Measurements from ENCODE around the gene CENPP. TPM values are rescaled to one million over a fixed set of nuclear protein-coding genes. Genes with fewer than 3 reads are reported as not detected.

Gene CENPP
- total RNA-seq, 4 donors from 2014 or later, result 0.37 to 7.1 (median 3.2) TPM

DNA sequence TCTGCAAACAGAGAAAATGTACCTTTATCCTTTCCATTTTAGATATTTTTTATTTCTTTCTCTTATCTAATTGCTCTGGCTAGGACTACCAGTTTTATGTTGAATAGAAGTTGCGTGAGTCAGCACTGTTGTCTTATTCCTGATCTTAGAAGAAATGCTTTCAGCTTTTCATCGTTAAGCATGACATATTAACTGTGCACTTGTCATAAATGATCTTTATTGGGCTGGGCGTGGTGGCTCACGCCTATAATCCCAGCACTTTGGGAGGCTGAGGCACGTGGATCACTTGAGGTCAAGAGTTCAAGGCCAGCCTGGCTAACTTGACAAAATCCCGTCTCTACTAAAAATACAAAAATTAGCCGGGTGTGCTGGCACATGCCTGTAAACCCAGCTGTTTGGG, 218.2 kb downstream of the CENPP start:
- Histone ChIP-seq H3K36me3 (no peaks in the 10 kb centered on the region), H3K4me3 (no peak overlapping the region), H3K4me1 (no peaks in the 10 kb centered on the region), H3K9me3 (no peaks in the 10 kb centered on the region), H3K27ac (no peak overlapping the region), H3K27me3 (no peaks in the 10 kb centered on the region)
- in situ Hi-C loops (cut with MboI; ENCODE audit: low pct_ligation_motif_present in 1 of 4, low pct_unique_long_range_greater_than_20kb in 1 of 4, low sequenced_read_pairs in 3 of 4), result no loop called here
- WGBS, 2 donors (ENCODE audit: low coverage in 1 of 2), result 41 to 48% methylated on average over 4 to 7 of the region's 7 CpGs
- TF ChIP-seq POLR2A (IDR thresholded peaks at IDR 0.05) (no peak), EP300 (IDR thresholded peaks at IDR 0.05; ENCODE audit: low read depth) (no peak), POLR2AphosphoS5 (IDR thresholded peaks at IDR 0.05) (no peak)
- TF ChIP-seq, protein P1, sequence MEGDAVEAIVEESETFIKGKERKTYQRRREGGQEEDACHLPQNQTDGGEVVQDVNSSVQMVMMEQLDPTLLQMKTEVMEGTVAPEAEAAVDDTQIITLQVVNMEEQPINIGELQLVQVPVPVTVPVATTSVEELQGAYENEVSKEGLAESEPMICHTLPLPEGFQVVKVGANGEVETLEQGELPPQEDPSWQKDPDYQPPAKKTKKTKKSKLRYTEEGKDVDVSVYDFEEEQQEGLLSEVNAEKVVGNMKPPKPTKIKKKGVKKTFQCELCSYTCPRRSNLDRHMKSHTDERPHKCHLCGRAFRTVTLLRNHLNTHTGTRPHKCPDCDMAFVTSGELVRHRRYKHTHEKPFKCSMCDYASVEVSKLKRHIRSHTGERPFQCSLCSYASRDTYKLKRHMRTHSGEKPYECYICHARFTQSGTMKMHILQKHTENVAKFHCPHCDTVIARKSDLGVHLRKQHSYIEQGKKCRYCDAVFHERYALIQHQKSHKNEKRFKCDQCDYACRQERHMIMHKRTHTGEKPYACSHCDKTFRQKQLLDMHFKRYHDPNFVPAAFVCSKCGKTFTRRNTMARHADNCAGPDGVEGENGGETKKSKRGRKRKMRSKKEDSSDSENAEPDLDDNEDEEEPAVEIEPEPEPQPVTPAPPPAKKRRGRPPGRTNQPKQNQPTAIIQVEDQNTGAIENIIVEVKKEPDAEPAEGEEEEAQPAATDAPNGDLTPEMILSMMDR (IDR thresholded peaks at IDR 0.05), result no peak
- no peak for DNase-seq
- intact Hi-C loops (cut with DNase I; ENCODE audit: low total_unique reads), result no loop called here

DNA sequence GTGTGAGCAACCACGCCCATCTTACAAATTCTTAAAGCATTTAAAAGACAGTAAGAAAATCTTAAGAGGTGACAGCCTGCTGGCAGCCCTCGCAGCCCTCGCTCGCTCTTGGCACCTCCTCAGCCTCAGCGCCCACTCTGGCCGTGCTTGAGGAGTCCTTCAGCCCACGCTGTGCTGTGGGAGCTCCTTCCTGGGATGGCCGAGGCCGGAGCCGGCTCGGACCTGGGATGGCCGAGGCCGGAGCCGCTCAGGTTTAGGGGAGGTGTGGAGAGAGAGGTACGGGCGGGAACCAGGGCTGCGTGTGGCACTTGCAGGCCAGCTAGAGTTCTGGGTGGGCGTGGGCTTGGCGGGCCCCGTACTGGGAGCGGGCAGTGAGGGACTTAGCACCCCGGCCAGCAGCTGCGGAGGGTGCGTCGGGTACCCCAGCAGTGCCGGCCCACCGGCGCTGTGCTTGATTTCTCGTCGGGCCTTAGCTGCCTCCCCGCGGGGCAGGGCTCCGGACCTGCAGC, 219.3 kb downstream of the CENPP start:
- Histone ChIP-seq H3K27ac (no peak overlapping the region), H3K9me3 (no peaks in the 10 kb centered on the region), H3K4me3 (no peak overlapping the region), H3K27me3 (no peaks in the 10 kb centered on the region), H3K36me3 (no peaks in the 10 kb centered on the region), H3K4me1 (no peaks in the 10 kb centered on the region)
- no peak for TF ChIP-seq POLR2A (IDR thresholded peaks at IDR 0.05)
- no peak for TF ChIP-seq POLR2AphosphoS5 (IDR thresholded peaks at IDR 0.05)
- TF ChIP-seq, protein P1 (IDR thresholded peaks at IDR 0.05), result no peak
- TF ChIP-seq EP300 (IDR thresholded peaks at IDR 0.05; ENCODE audit: low read depth), result no peak
- WGBS, 2 donors (ENCODE audit: low coverage in 1 of 2), result 96% methylated on average over 31 of the region's 33 CpGs; no CpG with 5 or more reads in 1 of the 2 donors
- in situ Hi-C loops (cut with MboI; ENCODE audit: low pct_ligation_motif_present in 1 of 4, low pct_unique_long_range_greater_than_20kb in 1 of 4, low sequenced_read_pairs in 3 of 4) (no loop called here), intact Hi-C loops (cut with DNase I; ENCODE audit: low total_unique reads) (no loop called here)
- no peak for DNase-seq

DNA sequence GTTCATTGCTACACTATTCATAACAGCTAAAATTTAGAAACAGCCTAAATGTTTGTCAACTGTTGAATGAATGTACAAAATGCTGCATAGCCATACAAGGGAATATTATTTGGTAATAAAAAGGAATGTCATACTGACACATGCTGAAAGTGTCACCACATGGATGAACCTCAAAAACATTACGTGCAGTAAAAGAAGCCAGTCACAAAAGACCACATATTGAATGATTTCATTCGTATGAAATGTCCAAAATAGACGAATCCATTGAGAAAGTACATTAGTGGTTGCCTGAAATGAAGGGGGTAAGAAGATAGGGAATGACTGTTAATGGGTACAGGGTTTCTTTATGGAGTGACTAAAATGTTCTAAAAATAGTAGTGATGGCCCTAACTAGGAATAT, 221.6 kb downstream of the CENPP start:
- WGBS, 2 donors (ENCODE audit: low coverage in 1 of 2), result 80 to 81% methylated on average over 3 of the region's 3 CpGs

DNA sequence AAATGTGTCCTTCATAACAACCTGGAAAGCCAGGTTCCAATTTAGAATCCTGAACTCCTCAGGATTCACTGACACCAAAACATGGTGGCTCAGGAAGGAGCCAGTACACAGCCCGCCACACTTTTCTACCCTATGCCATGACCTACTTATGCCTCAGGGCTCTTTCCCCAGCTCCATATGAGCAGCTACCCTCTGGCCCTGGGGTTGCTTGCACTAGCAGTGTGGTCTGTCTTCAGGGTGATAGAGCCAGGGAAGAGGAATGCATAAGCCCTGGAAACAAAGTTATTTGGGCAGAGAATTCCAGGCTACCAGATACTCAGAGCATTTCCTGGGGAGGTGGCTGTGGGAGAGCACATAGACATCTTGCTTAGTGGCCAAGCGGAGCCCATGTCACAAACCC, 225.0 kb downstream of the CENPP start:
- in situ Hi-C loops (cut with MboI; ENCODE audit: low pct_ligation_motif_present in 1 of 4, low pct_unique_long_range_greater_than_20kb in 1 of 4, low sequenced_read_pairs in 3 of 4) (no loop called here), intact Hi-C loops (cut with DNase I; ENCODE audit: low total_unique reads) (no loop called here)
- no peak for TF ChIP-seq POLR2AphosphoS5 (IDR thresholded peaks at IDR 0.05)
- H3K27ac ChIP-seq, result no peak overlapping the region
- no peak for DNase-seq
- WGBS, 2 donors (ENCODE audit: low coverage in 1 of 2), result 95 to 100% methylated on average over 2 of the region's 2 CpGs
- no peaks in the 10 kb centered on the region for H3K9me3 ChIP-seq
- H3K4me3 ChIP-seq, result no peak overlapping the region
- no peaks in the 10 kb centered on the region for H3K27me3 ChIP-seq
- H3K36me3 ChIP-seq, result no peaks in the 10 kb centered on the region
- H3K4me1 ChIP-seq, result no peaks in the 10 kb centered on the region

More for the DNA sequence above, 221.6 kb downstream of the CENPP start:
- H3K27ac ChIP-seq, result no peak overlapping the region
- DNase-seq, result no peak
- H3K4me3 ChIP-seq, result no peak overlapping the region
- no peaks in the 10 kb centered on the region for H3K36me3 ChIP-seq
- intact Hi-C loops (cut with DNase I; ENCODE audit: low total_unique reads) (no loop called here), in situ Hi-C loops (cut with MboI; ENCODE audit: low pct_ligation_motif_present in 1 of 4, low pct_unique_long_range_greater_than_20kb in 1 of 4, low sequenced_read_pairs in 3 of 4) (no loop called here)
- no peaks in the 10 kb centered on the region for H3K9me3 ChIP-seq
- H3K27me3 ChIP-seq, result no peaks in the 10 kb centered on the region
- H3K4me1 ChIP-seq, result no peaks in the 10 kb centered on the region
- TF ChIP-seq, protein P1 (IDR thresholded peaks at IDR 0.05), result no peak
- TF ChIP-seq EP300 (IDR thresholded peaks at IDR 0.05; ENCODE audit: low read depth) (no peak), POLR2A (IDR thresholded peaks at IDR 0.05) (no peak), POLR2AphosphoS5 (IDR thresholded peaks at IDR 0.05) (no peak)

All from transverse colon (tissue), 4 donors.